MCF 10A (cell line): ENCODE results near the gene RAI14. TPM values are rescaled to one million over a fixed set of nuclear protein-coding genes. Genes with fewer than 3 reads are reported as not detected.

ENCODE experiments used
- BruUV-seq: library from RNA; stranded (reverse); fragments of 400-500 nt; replicated peaks from 2 replicates; lab custom pipeline; 2021; lab: Mats Ljungman, UMichigan
- CTCF ChIA-PET: fragments of 300-600 bp; sonication (Branson Sonifier 250); formaldehyde crosslinking; extraction: SDS; loops from one replicate; lab custom pipeline; 2021; ENCODE audit warnings: antibody characterized with exemption, inconsistent platforms; lab: Yijun Ruan, JAX
- POLR2A ChIA-PET: fragments of 300-600, 350-650 bp; sonication (Branson Sonifier 250); formaldehyde crosslinking; extraction: SDS; loops from one replicate; lab custom pipeline; 2020; ENCODE audit warnings: antibody characterized with exemption, inconsistent platforms; lab: Yijun Ruan, JAX
- DNase-seq: peaks from one replicate; pipeline ENCODE4 v3.0.0-alpha.2; 2018; ENCODE audit not compliant: unreplicated experiment
- H3K27ac Mint-ChIP-seq: one replicate; pipeline ENCODE4 v1.8.0; 2022; ENCODE audit warnings: mild to moderate bottlenecking, low read depth, mixed read lengths; ENCODE audit not compliant: unreplicated experiment
- H3K27me3 Mint-ChIP-seq: one replicate; pipeline ENCODE4 v1.8.0; 2022; ENCODE audit warnings: mixed read lengths; ENCODE audit not compliant: insufficient read depth, unreplicated experiment
- H3K36me3 Mint-ChIP-seq: one replicate; pipeline ENCODE4 v1.8.0; 2022; ENCODE audit warnings: mild to moderate bottlenecking, moderate library complexity, mixed read lengths; ENCODE audit not compliant: insufficient read depth, unreplicated experiment
- H3K4me1 Mint-ChIP-seq: one replicate; pipeline ENCODE4 v1.8.0; 2022; ENCODE audit warnings: mixed read lengths; ENCODE audit not compliant: insufficient read depth, unreplicated experiment
- H3K4me3 Mint-ChIP-seq: one replicate; pipeline ENCODE4 v1.8.0; 2022; ENCODE audit warnings: mild to moderate bottlenecking, moderate library complexity, mixed read lengths; ENCODE audit not compliant: unreplicated experiment
- H3K9me3 Mint-ChIP-seq: one replicate; pipeline ENCODE4 v1.8.0; 2022; ENCODE audit warnings: mixed read lengths; ENCODE audit not compliant: unreplicated experiment
- CTCF ChIP-seq: fragments of 200-600 bp; IDR thresholded peaks from one replicate; pipeline ENCODE4 v1.8.0; 2022; ENCODE audit warnings: antibody characterized with exemption, mild to moderate bottlenecking; ENCODE audit not compliant: unreplicated experiment
- intact Hi-C: fragments of 100-400 bp; cut with micrococcal nuclease; formaldehyde crosslinking; loops from 2 replicates; pipeline ENCODE4 v1.14.1; 2022
- total RNA-seq: library from RNA; stranded (reverse); gene quantifications from 2 replicates; pipeline ENCODE4 v1.2.3, GENCODE V29; 2022

Gene RAI14
- total RNA-seq, 1 experiment from 2014 or later = 47.6 TPM

DNA sequence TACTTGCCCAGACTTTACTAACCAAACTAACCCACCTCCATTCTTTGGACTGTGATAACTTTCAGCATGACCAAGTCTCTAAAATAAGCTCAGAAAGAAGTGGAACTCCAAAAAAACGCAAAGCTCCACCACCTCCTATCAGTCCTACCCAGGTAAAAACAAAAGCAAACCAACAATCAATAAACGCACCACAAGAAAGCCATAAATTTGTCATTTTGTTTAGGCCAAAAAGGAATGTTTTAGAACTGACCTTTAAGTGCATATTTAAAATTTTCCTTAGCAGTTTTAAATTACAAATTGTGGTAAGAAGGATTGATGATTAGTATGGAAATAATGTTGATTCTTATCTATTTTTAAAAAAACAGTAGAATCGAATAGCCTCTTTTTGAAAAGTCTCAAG lies 157.4 kb downstream of the RAI14 start:
- intact Hi-C loops = no loop called here
- Mint-ChIP-seq H3K27me3 (no peaks in the 10 kb centered on the region), H3K9me3 (no peaks in the 10 kb centered on the region), H3K36me3 (peaks cover 12% of the 10 kb centered on the region), H3K4me3 (no peak overlapping the region), H3K4me1 (no peaks in the 10 kb centered on the region), H3K27ac (no peak overlapping the region)
- TF ChIP-seq CTCF = no peak
- ChIA-PET CTCF (interaction anchor here (1.3 kb wide), 1 partner anchor 327 kb away, joined by 5 read pairs; no protein-coding TSS in a partner anchor), POLR2A (interaction anchor here (0.5 to 2.1 kb wide), 4 partner anchors 12 to 81 kb away, joined by 3 to 7 read pairs (median 3); partner anchors contain the start of gene TTC23L)
- DNase-seq = no peak
- no TSS peak for BruUV-seq

- no peak for DNase-seq
- peak overlapping the region; percentile 9 for H3K27ac Mint-ChIP-seq
- H3K27me3 Mint-ChIP-seq = no peaks in the 10 kb centered on the region
- ChIA-PET CTCF (interaction anchor here (0.7 to 1.6 kb wide), 3 partner anchors 21 to 250 kb away, joined by 3 to 4 read pairs (median 4); partner anchors contain the start of gene TTC23L), POLR2A (interaction anchor here (1.0 kb wide), 1 partner anchor 15 kb away, joined by 4 read pairs; no protein-coding TSS in a partner anchor)
- no TSS peak for BruUV-seq
- intact Hi-C loops = no loop called here
- H3K9me3 Mint-ChIP-seq = no peaks in the 10 kb centered on the region
- no peak overlapping the region for H3K4me3 Mint-ChIP-seq
- H3K4me1 Mint-ChIP-seq = no peaks in the 10 kb centered on the region
- no peak for TF ChIP-seq CTCF
- H3K36me3 Mint-ChIP-seq = peaks cover 12% of the 10 kb centered on the region
Observed at GRCh38 chr5:34817558-34818351, 161.6 kb downstream of the RAI14 start.

DNA sequence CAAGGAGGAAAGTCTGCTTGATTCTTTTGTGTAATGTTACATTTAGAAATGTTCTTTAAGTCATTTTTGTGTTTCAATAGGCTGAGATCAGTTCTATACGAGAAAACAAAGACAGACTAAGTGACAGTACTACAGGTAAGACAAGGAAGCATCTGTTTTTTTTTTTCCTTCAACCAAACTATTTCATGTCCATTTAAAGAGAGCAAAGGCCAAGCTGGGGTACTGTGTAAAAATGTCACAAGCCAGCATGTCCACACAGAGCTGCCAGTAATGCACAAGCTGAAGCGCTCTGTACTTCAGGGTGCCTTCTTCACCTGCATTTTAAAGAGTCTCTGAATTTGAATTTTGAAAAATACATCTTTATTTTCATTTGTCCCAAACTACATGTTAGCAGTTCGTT lies 162.6 kb downstream of the RAI14 start:
- Mint-ChIP-seq H3K27me3 (no peaks in the 10 kb centered on the region), H3K4me3 (no peak overlapping the region), H3K9me3 (no peaks in the 10 kb centered on the region), H3K4me1 (no peaks in the 10 kb centered on the region), H3K27ac (peak overlapping the region; percentile 9), H3K36me3 (peaks cover 12% of the 10 kb centered on the region)
- CTCF ChIA-PET = interaction anchor here (0.7 to 1.6 kb wide), 4 partner anchors 20 to 251 kb away, joined by 3 to 4 read pairs (median 4); partner anchors contain the start of gene TTC23L
- no peak for DNase-seq
- no peak for TF ChIP-seq CTCF
- no TSS peak for BruUV-seq
- intact Hi-C loops = no loop called here
- POLR2A ChIA-PET = no interaction called here

DNA sequence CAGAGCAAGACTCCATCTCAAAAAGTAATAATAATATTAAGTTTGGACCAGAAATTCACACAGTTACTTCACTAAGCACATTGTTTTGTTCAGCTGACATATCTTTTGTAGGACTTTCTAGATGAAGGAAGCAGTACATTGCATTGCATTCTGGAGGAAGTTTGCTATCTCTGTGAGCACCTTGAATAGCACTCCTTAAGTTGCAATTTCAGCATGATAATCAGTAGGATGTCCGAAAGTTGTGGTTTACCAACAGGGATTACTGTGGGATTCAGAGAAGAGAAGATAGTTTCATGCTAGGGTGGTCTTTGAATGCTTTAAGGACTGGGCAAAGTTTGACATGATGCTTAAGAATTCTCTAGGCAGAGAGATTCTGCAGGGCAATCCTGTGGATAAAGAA lies 164.5 kb downstream of the RAI14 start:
- H3K4me3 Mint-ChIP-seq = no peak overlapping the region
- no peak overlapping the region for H3K27ac Mint-ChIP-seq
- H3K27me3 Mint-ChIP-seq = no peaks in the 10 kb centered on the region
- H3K4me1 Mint-ChIP-seq = no peaks in the 10 kb centered on the region
- TF ChIP-seq CTCF = no peak
- ChIA-PET CTCF (no interaction called here), POLR2A (interaction anchor here (0.6 kb wide), 1 partner anchor 95 kb away, joined by 3 read pairs; the partner anchor contains the start of genes BRIX1 and RAD1)
- intact Hi-C loops = no loop called here
- BruUV-seq = no TSS peak
- no peak for DNase-seq
- H3K9me3 Mint-ChIP-seq = no peaks in the 10 kb centered on the region
- peaks cover 10% of the 10 kb centered on the region for H3K36me3 Mint-ChIP-seq
